T-helper 1 cell treated with Interleukin-12 subunit alpha and Interleukin-12 subunit beta and Interleukin-4 antibody, amounts not matched to agents 30 μg/mL and 1 μg/mL, for 36 hours (primary cell): ENCODE results near the gene C6orf58.

Experiments used
- H3K27ac Mint-ChIP-seq: one replicate; pipeline ENCODE4 v1.8.0; 2021; ENCODE audit warnings: mild to moderate bottlenecking, mixed read lengths
- H3K27me3 Mint-ChIP-seq: one replicate; pipeline ENCODE4 v1.8.0; 2021; ENCODE audit warnings: low read depth, mixed read lengths
- H3K36me3 Mint-ChIP-seq: one replicate; pipeline ENCODE4 v1.8.0; 2021; ENCODE audit warnings: low read depth, mixed read lengths
- H3K4me1 Mint-ChIP-seq: one replicate; pipeline ENCODE4 v1.8.0; 2021; ENCODE audit warnings: low read depth, mixed read lengths
- H3K4me3 Mint-ChIP-seq: one replicate; pipeline ENCODE4 v1.8.0; 2021; ENCODE audit warnings: mild to moderate bottlenecking, moderate library complexity, mixed read lengths
- H3K9me3 Mint-ChIP-seq: one replicate; pipeline ENCODE4 v1.8.0; 2021; ENCODE audit warnings: mixed read lengths

C6orf58 gene

DNA sequence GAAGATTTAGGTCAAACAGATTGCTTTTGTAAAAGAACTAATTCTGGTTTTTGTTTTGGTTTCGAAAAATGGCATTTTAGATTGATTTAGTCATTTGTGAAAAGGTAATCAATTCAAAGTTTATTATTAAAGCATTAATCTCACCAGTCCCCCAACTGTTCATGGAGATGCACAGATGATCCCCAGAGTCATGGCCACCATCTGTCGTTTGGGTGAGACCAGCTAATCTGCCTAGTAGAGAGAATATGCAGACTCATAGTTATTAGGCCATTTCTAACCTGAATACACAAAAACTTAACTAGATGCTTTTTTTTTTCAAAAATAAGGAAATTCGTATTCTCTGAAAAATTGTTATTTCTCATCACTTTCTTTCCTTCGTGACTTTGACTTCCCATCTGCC lies 58.1 kb downstream of the C6orf58 start:
- peaks cover 3% of the 10 kb centered on the region for H3K27me3 Mint-ChIP-seq
- H3K4me1 Mint-ChIP-seq = no peaks in the 10 kb centered on the region

DNA sequence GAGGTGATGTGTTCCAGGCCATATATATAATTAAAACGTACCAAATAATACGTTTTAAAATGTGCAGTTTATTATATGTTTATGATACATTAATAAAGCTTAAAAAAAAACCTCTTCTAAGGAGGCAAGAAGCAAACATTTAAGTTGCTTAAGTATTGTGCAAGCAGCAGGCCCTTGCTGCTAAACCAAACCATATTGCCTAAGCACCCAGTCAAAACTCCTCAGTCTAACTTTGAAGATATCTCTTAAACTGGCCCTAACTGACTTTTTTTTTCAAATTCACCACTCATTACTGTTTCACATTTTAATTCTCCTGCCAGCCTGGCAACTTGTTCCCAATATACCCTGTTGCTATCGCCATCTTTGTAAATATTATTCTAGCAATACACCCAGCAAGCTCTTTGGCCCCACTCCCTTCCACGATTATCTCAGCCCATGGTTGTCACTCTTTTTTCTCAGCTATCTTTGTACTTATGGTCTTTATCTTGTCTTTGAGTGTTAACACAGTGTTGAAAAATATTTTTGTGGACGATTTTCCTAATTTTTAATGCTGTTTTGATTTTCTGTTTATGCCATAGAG lies 60.9 kb downstream of the C6orf58 start:
- no peak overlapping the region for H3K27ac Mint-ChIP-seq
- H3K4me1 Mint-ChIP-seq = no peaks in the 10 kb centered on the region
- H3K27me3 Mint-ChIP-seq = peaks cover 3% of the 10 kb centered on the region
- H3K36me3 Mint-ChIP-seq = no peaks in the 10 kb centered on the region
- H3K9me3 Mint-ChIP-seq = no peaks in the 10 kb centered on the region
- H3K4me3 Mint-ChIP-seq = no peak overlapping the region

More for the DNA sequence above, 58.1 kb downstream of the C6orf58 start:
- no peaks in the 10 kb centered on the region for H3K36me3 Mint-ChIP-seq
- no peaks in the 10 kb centered on the region for H3K9me3 Mint-ChIP-seq
- H3K4me3 Mint-ChIP-seq = no peak overlapping the region
- no peak overlapping the region for H3K27ac Mint-ChIP-seq
